ENCODE data around the gene MTHFR. TPM values are rescaled to one million over a fixed set of nuclear protein-coding genes. Genes with fewer than 3 reads are reported as not detected.

Gene MTHFR
- total RNA-seq, 2 experiments from 2014 or later, result 47.0 to 47.1 TPM

DNA sequence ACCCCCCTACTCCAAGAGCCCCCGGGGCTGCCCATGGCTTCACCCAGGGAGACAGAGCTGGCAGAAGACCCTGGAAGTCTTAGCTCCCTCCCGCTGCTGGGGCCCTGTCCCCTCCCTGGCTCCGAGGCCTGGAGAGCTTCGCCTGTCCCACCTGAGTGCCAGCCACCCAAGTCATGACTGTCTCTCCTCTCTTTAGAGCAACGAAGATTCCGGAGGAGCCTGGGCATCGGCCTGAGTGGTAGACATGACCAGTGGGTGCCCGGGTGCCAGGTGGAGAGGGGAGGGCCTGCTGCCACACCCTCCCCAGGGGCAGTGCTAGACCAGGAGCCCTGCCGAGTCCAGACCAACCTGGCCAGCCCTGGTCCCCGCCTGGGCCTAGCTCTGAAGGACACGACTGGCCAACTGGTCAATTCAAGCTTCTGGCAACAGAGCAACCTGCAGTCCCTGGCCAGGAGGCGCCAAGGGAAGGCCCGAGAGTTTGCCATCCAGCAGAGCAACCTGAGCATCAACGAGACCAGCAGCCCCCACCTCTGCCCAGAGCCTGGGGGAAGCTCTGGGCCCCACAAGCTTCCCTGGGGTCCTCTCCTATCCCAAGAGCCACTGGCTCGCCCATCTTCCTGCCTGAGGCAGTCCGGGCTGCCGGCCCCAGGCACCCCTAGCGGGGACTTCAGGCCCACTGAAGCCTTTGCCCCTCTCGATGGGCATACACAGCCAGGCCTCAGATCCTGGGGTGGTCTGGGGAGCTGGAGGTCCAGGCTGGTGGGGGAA, 39.9 kb downstream of the MTHFR start:
- POLR2A ChIA-PET, result no interaction called here
- H3K27me3 Mint-ChIP-seq, result peaks cover 23% of the 10 kb centered on the region

GRCh38 chr1:11764519-11764918, 41.2 kb downstream of the MTHFR start:
- POLR2A ChIA-PET, result interaction anchor here (1.4 kb wide), 1 partner anchor 45 kb away, joined by 3 read pairs; no protein-coding TSS in a partner anchor
- H3K9me3 Mint-ChIP-seq, result no peaks in the 10 kb centered on the region
- peaks cover 31% of the 10 kb centered on the region for H3K27me3 Mint-ChIP-seq
- H3K4me3 Mint-ChIP-seq, result no peak overlapping the region
- H3K4me1 Mint-ChIP-seq, result no peaks in the 10 kb centered on the region
- ATAC-seq (ENCODE audit: low read depth) (no peak), DNase-seq (no peak)
- no peak overlapping the region for H3K27ac Mint-ChIP-seq
- no peaks in the 10 kb centered on the region for H3K36me3 Mint-ChIP-seq

More for the DNA sequence above, 39.9 kb downstream of the MTHFR start:
- Mint-ChIP-seq H3K4me1 (no peaks in the 10 kb centered on the region), H3K9me3 (no peaks in the 10 kb centered on the region), H3K27ac (no peak overlapping the region), H3K4me3 (no peak overlapping the region), H3K36me3 (no peaks in the 10 kb centered on the region)
- ATAC-seq (ENCODE audit: low read depth) (no peak), DNase-seq (no peak)

DNA sequence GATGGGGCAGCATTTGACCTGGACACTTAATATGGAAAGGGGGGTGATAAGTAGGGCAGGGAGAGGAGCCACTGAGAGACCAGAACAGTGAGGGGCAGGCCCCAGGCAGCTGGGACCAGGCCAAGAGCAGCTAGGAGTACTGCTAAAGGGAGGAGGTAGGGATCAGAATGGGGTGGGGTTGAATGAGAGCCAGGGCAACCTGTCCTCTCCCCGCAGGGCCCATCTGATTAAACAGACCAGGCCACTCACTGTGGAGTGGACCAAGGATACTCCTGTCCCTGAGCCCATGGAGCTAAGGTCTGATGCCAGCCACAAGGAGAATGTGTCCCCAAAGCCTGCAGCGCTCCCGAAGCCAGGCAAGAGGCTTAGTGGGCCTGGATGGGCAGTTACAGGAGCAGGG, 41.6 kb downstream of the MTHFR start:
- ATAC-seq (ENCODE audit: low read depth), result no peak
- H3K4me1 Mint-ChIP-seq, result peaks cover 2% of the 10 kb centered on the region

GRCh38 chr1:11761988-11762406, 43.8 kb downstream of the MTHFR start, which contains the start of gene C1orf167:
TSS of gene C1orf167 (plus strand) at chr1:11762193. CDS start at chr1:11764401, 2,208 bp downstream.
- ATAC-seq (ENCODE audit: low read depth), result peak; percentile 73
- peaks cover 2% of the 10 kb centered on the region for H3K4me1 Mint-ChIP-seq
- H3K27me3 Mint-ChIP-seq, result peaks cover 30% of the 10 kb centered on the region
- DNase-seq, result peak; percentile 64
- H3K9me3 Mint-ChIP-seq, result no peaks in the 10 kb centered on the region
- H3K36me3 Mint-ChIP-seq, result no peaks in the 10 kb centered on the region
- no peak within 1 kb of the TSS for H3K4me3 Mint-ChIP-seq
- peak within 1 kb of the TSS; percentile 8 for H3K27ac Mint-ChIP-seq
- POLR2A ChIA-PET, result no interaction called here

More for the DNA sequence above, 41.6 kb downstream of the MTHFR start:
- no peaks in the 10 kb centered on the region for H3K9me3 Mint-ChIP-seq
- H3K27me3 Mint-ChIP-seq, result peaks cover 32% of the 10 kb centered on the region
- no peak for DNase-seq
- POLR2A ChIA-PET, result interaction anchor here (1.4 kb wide), 1 partner anchor 45 kb away, joined by 3 read pairs; no protein-coding TSS in a partner anchor
- H3K4me3 Mint-ChIP-seq, result no peak overlapping the region
- H3K27ac Mint-ChIP-seq, result no peak overlapping the region
- H3K36me3 Mint-ChIP-seq, result no peaks in the 10 kb centered on the region

- POLR2A ChIA-PET, result no interaction called here
- Mint-ChIP-seq H3K27me3 (peaks cover 35% of the 10 kb centered on the region), H3K4me3 (no peak overlapping the region), H3K4me1 (peaks cover 2% of the 10 kb centered on the region), H3K27ac (peak overlapping the region; percentile 8), H3K36me3 (no peaks in the 10 kb centered on the region), H3K9me3 (no peaks in the 10 kb centered on the region)
- DNase-seq (no peak), ATAC-seq (ENCODE audit: low read depth) (no peak)
Measured at GRCh38 chr1:11761285-11761684, 44.5 kb downstream of the MTHFR start.

- peaks cover 42% of the 10 kb centered on the region for H3K27me3 Mint-ChIP-seq
- H3K27ac Mint-ChIP-seq, result no peak overlapping the region
- POLR2A ChIA-PET, result no interaction called here
Measured at GRCh38 chr1:11759791-11760190, 46.0 kb downstream of the MTHFR start.

DNA sequence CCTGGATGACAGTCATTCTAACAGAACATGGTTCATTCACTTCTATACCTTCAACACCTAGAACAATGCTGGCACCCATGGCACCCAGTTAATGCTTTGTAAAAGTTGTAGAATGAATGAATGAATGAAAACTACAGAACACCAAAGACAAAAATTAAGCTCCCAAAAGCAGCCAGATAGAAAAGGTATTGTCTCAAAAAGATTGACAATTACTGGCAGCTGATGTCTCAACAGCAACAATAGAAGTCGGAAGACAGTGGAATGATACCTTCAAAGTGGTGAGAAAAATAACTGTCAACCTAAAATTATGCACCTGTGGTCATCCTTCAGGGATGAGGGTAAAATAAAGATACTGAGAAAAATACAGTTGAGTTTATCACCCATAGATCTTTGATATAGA, 48.7 kb downstream of the MTHFR start:
- DNase-seq, result no peak
- H3K4me1 Mint-ChIP-seq, result peaks cover 13% of the 10 kb centered on the region
- H3K27ac Mint-ChIP-seq, result no peak overlapping the region
- H3K27me3 Mint-ChIP-seq, result peaks cover 30% of the 10 kb centered on the region
- H3K9me3 Mint-ChIP-seq, result no peaks in the 10 kb centered on the region
- POLR2A ChIA-PET, result no interaction called here
- ATAC-seq (ENCODE audit: low read depth), result no peak
- H3K36me3 Mint-ChIP-seq, result no peaks in the 10 kb centered on the region
- no peak overlapping the region for H3K4me3 Mint-ChIP-seq

More at GRCh38 chr1:11759791-11760190, 46.0 kb downstream of the MTHFR start:
- no peaks in the 10 kb centered on the region for H3K36me3 Mint-ChIP-seq
- peaks cover 2% of the 10 kb centered on the region for H3K4me1 Mint-ChIP-seq
- no peaks in the 10 kb centered on the region for H3K9me3 Mint-ChIP-seq
- DNase-seq, result no peak
- H3K4me3 Mint-ChIP-seq, result no peak overlapping the region
- no peak for ATAC-seq (ENCODE audit: low read depth)

DNA sequence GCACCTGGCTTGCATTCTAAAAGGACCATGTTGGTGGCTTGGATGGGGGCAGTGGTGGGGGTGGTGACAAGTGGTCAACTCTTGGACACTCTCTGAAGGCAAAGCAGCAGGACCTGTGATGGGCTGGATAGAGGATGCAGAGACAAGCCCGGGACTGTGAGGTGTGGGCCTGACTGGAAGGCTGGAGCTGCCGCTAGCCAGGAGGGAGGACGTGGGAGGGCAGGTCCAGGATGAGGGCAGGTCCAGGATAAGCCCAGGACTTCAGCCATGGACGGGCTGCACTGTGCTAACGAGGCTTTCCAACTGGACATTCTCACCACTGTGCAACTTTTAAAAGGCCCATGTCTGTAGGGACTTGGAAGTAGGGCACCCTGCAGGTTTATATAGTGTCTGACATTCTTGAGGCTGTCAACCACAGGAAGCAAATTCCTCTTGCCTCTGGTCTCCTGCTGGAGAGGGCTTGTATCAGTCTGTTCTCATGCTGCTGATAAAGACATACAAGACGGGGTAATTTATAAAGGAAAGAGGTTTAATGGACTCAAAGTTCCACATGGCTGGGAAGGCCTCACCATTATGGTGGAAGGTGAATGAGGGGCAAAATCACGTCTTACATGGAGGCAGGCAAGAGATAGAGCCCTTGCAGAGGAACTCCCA, 52.1 kb downstream of the MTHFR start:
- Mint-ChIP-seq H3K27me3 (peaks cover 15% of the 10 kb centered on the region), H3K4me3 (no peak overlapping the region), H3K4me1 (peaks cover 20% of the 10 kb centered on the region), H3K36me3 (peaks cover 5% of the 10 kb centered on the region), H3K27ac (no peak overlapping the region), H3K9me3 (no peaks in the 10 kb centered on the region)
- POLR2A ChIA-PET, result no interaction called here
- DNase-seq (no peak), ATAC-seq (ENCODE audit: low read depth) (no peak)

- H3K4me1 Mint-ChIP-seq, result peaks cover 20% of the 10 kb centered on the region
- H3K4me3 Mint-ChIP-seq, result no peak overlapping the region
- POLR2A ChIA-PET, result interaction anchor here (1.1 kb wide), 1 partner anchor 155 kb away, joined by 4 read pairs; no protein-coding TSS in a partner anchor
- DNase-seq, result no peak
- H3K27me3 Mint-ChIP-seq, result peaks cover 15% of the 10 kb centered on the region
- H3K27ac Mint-ChIP-seq, result no peak overlapping the region
- peaks cover 7% of the 10 kb centered on the region for H3K36me3 Mint-ChIP-seq
- no peaks in the 10 kb centered on the region for H3K9me3 Mint-ChIP-seq
- no peak for ATAC-seq (ENCODE audit: low read depth)
Measured at GRCh38 chr1:11752359-11753088, 53.2 kb downstream of the MTHFR start.

GRCh38 chr1:11751087-11751486, 54.7 kb downstream of the MTHFR start:
- no peaks in the 10 kb centered on the region for H3K9me3 Mint-ChIP-seq
- peaks cover 5% of the 10 kb centered on the region for H3K27me3 Mint-ChIP-seq
- H3K4me1 Mint-ChIP-seq, result peaks cover 23% of the 10 kb centered on the region
- DNase-seq, result no peak
- no peak for ATAC-seq (ENCODE audit: low read depth)
- POLR2A ChIA-PET, result interaction anchor here (0.9 kb wide), 1 partner anchor 20 kb away, joined by 3 read pairs; no protein-coding TSS in a partner anchor
- H3K36me3 Mint-ChIP-seq, result peaks cover 16% of the 10 kb centered on the region
- H3K4me3 Mint-ChIP-seq, result no peak overlapping the region
- no peak overlapping the region for H3K27ac Mint-ChIP-seq

- Mint-ChIP-seq H3K4me1 (peaks cover 28% of the 10 kb centered on the region), H3K27ac (no peak overlapping the region), H3K27me3 (no peaks in the 10 kb centered on the region), H3K9me3 (no peaks in the 10 kb centered on the region), H3K4me3 (no peak overlapping the region), H3K36me3 (peaks cover 21% of the 10 kb centered on the region)
- ATAC-seq (ENCODE audit: low read depth) (no peak), DNase-seq (no peak)
- POLR2A ChIA-PET, result interaction anchor here (1.0 to 1.2 kb wide), 2 partner anchors 25 to 86 kb away, joined by 3 to 4 read pairs; partner anchors contain the start of gene FBXO6
Measured at GRCh38 chr1:11749996-11750395, 55.8 kb downstream of the MTHFR start.

GRCh38 chr1:11749203-11749689, 56.5 kb downstream of the MTHFR start:
- DNase-seq (peak; percentile 52), ATAC-seq (ENCODE audit: low read depth) (peak; percentile 78)
- Mint-ChIP-seq H3K36me3 (peaks cover 24% of the 10 kb centered on the region), H3K9me3 (no peaks in the 10 kb centered on the region), H3K4me1 (peaks cover 31% of the 10 kb centered on the region), H3K27ac (peak overlapping the region; percentile 82), H3K4me3 (peak overlapping the region; percentile 54), H3K27me3 (no peaks in the 10 kb centered on the region)
- POLR2A ChIA-PET, result interaction anchor here (1.0 to 1.2 kb wide), 3 partner anchors 24 to 85 kb away, joined by 3 to 4 read pairs (median 3); partner anchors contain the start of gene FBXO6

Measured in activated naive CD8-positive, alpha-beta T cell treated with anti-CD3 and anti-CD28 coated beads, Interleukin-2, amount 10 ng/mL, durations not matched to agents 7 days and 5 days (primary cell).